Measurements from ENCODE around the gene AFG3L2. TPM values are rescaled to one million over a fixed set of nuclear protein-coding genes. Genes with fewer than 3 reads are reported as not detected.

Gene AFG3L2
- total and polyA plus RNA-seq, 10 of the 15 experiments (the other 5 are each of a cell fraction or from before 2014, with no cell fraction given): 21.0 to 72.7 (median 57.7) TPM

GRCh38 chr18:12301263-12302005 lies 75.6 kb downstream of the AFG3L2 start:
- ChIA-PET SMC1A (ENCODE audit: uncharacterized antibody, unreplicated experiment) (interaction anchor here (0.5 kb wide), 1 partner anchor 94 kb away, joined by 3 read pairs; no protein-coding TSS in a partner anchor), CTCF (no interaction called here), RAD21 (ENCODE audit: unreplicated experiment) (no interaction called here), POLR2A (no interaction called here)
- H3K36me3 ChIP-seq (ENCODE audit: control insufficient read depth in 2 of 2, insufficient read depth in 2 of 2, low read length in 1 of 2): no peaks in the 10 kb centered on the region
- no peak overlapping the region for H3K4me3 ChIP-seq
- in situ Hi-C loops (cut with MboI): no loop called here
- H3K27me3 ChIP-seq (replicated peaks in 1 of 2; ENCODE audit: control insufficient read depth in 2 of 2, insufficient read depth in 2 of 2, low read length in 1 of 2): 0 out of 4 replicates have a peak, but pooled peaks cover 0 to 1% of the 10 kb centered on the region in 2 experiments
- no peaks in the 10 kb centered on the region for H3K4me1 ChIP-seq (ENCODE audit: control insufficient read depth, insufficient read depth, low read length)
- H4K20me1 ChIP-seq (ENCODE audit: control insufficient read depth, insufficient read depth): no peaks in the 10 kb centered on the region
- H3K27ac ChIP-seq (ENCODE audit: control insufficient read depth, insufficient read depth): no peak overlapping the region
- no peaks in the 10 kb centered on the region for H3K9me3 ChIP-seq (replicated peaks; ENCODE audit: control insufficient read depth, insufficient read depth, low read length)
- DNase-seq (ENCODE audit: low read depth, low spot score) (no peak), FAIRE-seq (no peak), ATAC-seq (no peak)
- intact Hi-C loops (cut with micrococcal nuclease; ENCODE audit: unreplicated experiment): no loop called here
- H3K79me2 ChIP-seq (ENCODE audit: control insufficient read depth, insufficient read depth, low read length): no peaks in the 10 kb centered on the region
- TF ChIP-seq ZBTB33 (IDR thresholded peaks at IDR 0.05): no peak
- TF ChIP-seq JUND (IDR thresholded peaks at IDR 0.05; ENCODE audit: low read depth, low read length): no peak
- TF ChIP-seq PML (IDR thresholded peaks at IDR 0.05; ENCODE audit: low read length): no peak
- TF ChIP-seq MYC (IDR thresholded peaks at IDR 0.05; ENCODE audit: insufficient read depth, insufficient read length, insufficient replicate concordance, low read length, severe bottlenecking): no peak
- TF ChIP-seq TBL1XR1 (IDR thresholded peaks at IDR 0.05; ENCODE audit: low read depth, low read length): no peak
- no peak for TF ChIP-seq E4F1 (IDR thresholded peaks at IDR 0.05; ENCODE audit: borderline replicate concordance, partially characterized antibody)
- TF ChIP-seq BACH1 (IDR thresholded peaks at IDR 0.05; ENCODE audit: borderline replicate concordance): no peak
- no peak for TF ChIP-seq USF1 (IDR thresholded peaks at IDR 0.05; ENCODE audit: borderline replicate concordance, extremely low read length, insufficient read depth, low read depth, low read length)
- TF ChIP-seq ZNF622 (IDR thresholded peaks at IDR 0.05): no peak
- TF ChIP-seq MEF2A (IDR thresholded peaks at IDR 0.05; ENCODE audit: insufficient read depth, low read depth, low read length): no peak
- TF ChIP-seq NR2C1 (IDR thresholded peaks at IDR 0.05): no peak
- TF ChIP-seq CBFB (IDR thresholded peaks at IDR 0.05; ENCODE audit: low read depth): no peak
- no peak overlapping the region for H3K4me2 ChIP-seq (ENCODE audit: control insufficient read depth, insufficient read depth)
- 32% methylated on average over 13 of the region's 13 CpGs for WGBS (ENCODE audit: insufficient coverage, insufficient replicate concordance, low lambda C conversion rate, missing lambda C conversion rate)
- no peak overlapping the region for H2AFZ ChIP-seq (ENCODE audit: control insufficient read depth, low read depth, low read length)
- no peak overlapping the region for H3K9ac ChIP-seq (ENCODE audit: control insufficient read depth, insufficient read depth, low read length)
- BruUV-seq (replicated peaks): no TSS peak

All from GM12878 (cell line).